Measurements from ENCODE around the gene REV1. TPM values are rescaled to one million over a fixed set of nuclear protein-coding genes. Genes with fewer than 3 reads are reported as not detected.

REV1 gene
- total RNA-seq, 1 experiment from 2014 or later = 34.3 TPM

GRCh38 chr2:99484205-99484604, 5.6 kb downstream of the REV1 start:
- no peak overlapping the region for H3K9ac ChIP-seq (ENCODE audit: low read length)
- H3K4me2 ChIP-seq (ENCODE audit: low read length) = no peak overlapping the region
- CTCF ChIA-PET = no interaction called here
- peaks cover 6% of the 10 kb centered on the region; the same call in 1 of the 2 replicates for H4K20me1 ChIP-seq (ENCODE audit: insufficient read depth)
- TF ChIP-seq FOSL1 (IDR thresholded peaks at IDR 0.05; ENCODE audit: low read depth) = no peak
- TF ChIP-seq MAX (IDR thresholded peaks at IDR 0.05) = no peak
- TF ChIP-seq JUND (IDR thresholded peaks at IDR 0.05) = no peak
- TF ChIP-seq, protein P1, sequence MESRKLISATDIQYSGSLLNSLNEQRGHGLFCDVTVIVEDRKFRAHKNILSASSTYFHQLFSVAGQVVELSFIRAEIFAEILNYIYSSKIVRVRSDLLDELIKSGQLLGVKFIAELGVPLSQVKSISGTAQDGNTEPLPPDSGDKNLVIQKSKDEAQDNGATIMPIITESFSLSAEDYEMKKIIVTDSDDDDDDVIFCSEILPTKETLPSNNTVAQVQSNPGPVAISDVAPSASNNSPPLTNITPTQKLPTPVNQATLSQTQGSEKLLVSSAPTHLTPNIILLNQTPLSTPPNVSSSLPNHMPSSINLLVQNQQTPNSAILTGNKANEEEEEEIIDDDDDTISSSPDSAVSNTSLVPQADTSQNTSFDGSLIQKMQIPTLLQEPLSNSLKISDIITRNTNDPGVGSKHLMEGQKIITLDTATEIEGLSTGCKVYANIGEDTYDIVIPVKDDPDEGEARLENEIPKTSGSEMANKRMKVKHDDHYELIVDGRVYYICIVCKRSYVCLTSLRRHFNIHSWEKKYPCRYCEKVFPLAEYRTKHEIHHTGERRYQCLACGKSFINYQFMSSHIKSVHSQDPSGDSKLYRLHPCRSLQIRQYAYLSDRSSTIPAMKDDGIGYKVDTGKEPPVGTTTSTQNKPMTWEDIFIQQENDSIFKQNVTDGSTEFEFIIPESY (IDR thresholded peaks at IDR 0.05; ENCODE audit: extremely low read depth, insufficient replicate concordance, low read length) = no peak
- no peak for TF ChIP-seq SP1 (IDR thresholded peaks at IDR 0.05; ENCODE audit: low read depth)
- TF ChIP-seq ZFX (IDR thresholded peaks at IDR 0.05) = no peak
- no peak for TF ChIP-seq RAD21 (IDR thresholded peaks at IDR 0.05; ENCODE audit: low read depth)
- no peak for TF ChIP-seq CBX3 (IDR thresholded peaks at IDR 0.05; ENCODE audit: low read depth)
- TF ChIP-seq POLR2A (IDR thresholded peaks at IDR 0.05; ENCODE audit: borderline replicate concordance, extremely low read depth, insufficient read depth, insufficient read length) = no peak
- no peak for TF ChIP-seq ELF1 (IDR thresholded peaks at IDR 0.05; ENCODE audit: borderline replicate concordance, low read depth)
- TF ChIP-seq EZH2phosphoT487 (IDR thresholded peaks at IDR 0.05; ENCODE audit: borderline replicate concordance) = no peak
- no peak for TF ChIP-seq YY1 (IDR thresholded peaks at IDR 0.05; ENCODE audit: extremely low read depth, insufficient replicate concordance, low read depth, low read length)
- TF ChIP-seq TCF7L2 (IDR thresholded peaks at IDR 0.05; ENCODE audit: borderline replicate concordance, extremely low read depth, insufficient read depth, insufficient read length) = no peak
- TF ChIP-seq POLR2AphosphoS5 (IDR thresholded peaks at IDR 0.05; ENCODE audit: low read depth, low read length) = no peak
- TF ChIP-seq SIN3A (IDR thresholded peaks at IDR 0.05; ENCODE audit: low read depth) = no peak
- RAD21 ChIA-PET (ENCODE audit: low non-redundant PET in 1 of 2, low total read pairs in 2 of 2, uncharacterized antibody in 2 of 2, unreplicated experiment in 2 of 2) = no interaction called here
- ATAC-seq = no peak
- H3K79me2 ChIP-seq (ENCODE audit: insufficient read depth, low read length) = peaks cover 100% of the 10 kb centered on the region
- no TSS peak for BruUV-seq (replicated peaks)
- intact Hi-C loops (cut with micrococcal nuclease) = no loop called here
- H3K9me2 ChIP-seq (ENCODE audit: insufficient read depth) = no peaks in the 10 kb centered on the region
- peaks cover 9 to 37% of the 10 kb centered on the region in 2 experiments; a peak in 3 of 4 replicates for H3K4me1 ChIP-seq (ENCODE audit: control insufficient read depth in 1 of 2, insufficient read depth in 2 of 2, low read length in 2 of 2)
- H3K27ac ChIP-seq (ENCODE audit: low read depth, low read length) = no peak overlapping the region
- H3K27me3 ChIP-seq (ENCODE audit: insufficient read depth, low read length) = no peaks in the 10 kb centered on the region
- no peak overlapping the region for H2AFZ ChIP-seq (ENCODE audit: low read depth, low read length, poor library complexity, severe bottlenecking)
- H3K9me3 ChIP-seq (ENCODE audit: control insufficient read depth in 1 of 2, insufficient read depth in 1 of 2, low read depth in 1 of 2, low read length in 2 of 2) = no peaks in the 10 kb centered on the region
- POLR2A ChIA-PET = no interaction called here
- DNase-seq (ENCODE audit: low read depth, low spot score) = no peak
- no peaks in the 10 kb centered on the region for H3K36me3 ChIP-seq (ENCODE audit: control insufficient read depth in 1 of 2, insufficient read depth in 2 of 2, low read length in 2 of 2)
- no peak overlapping the region for H3K4me3 ChIP-seq (replicated peaks in 1 of 2; ENCODE audit: low read depth in 1 of 2, low read length in 2 of 2)
